ENCODE results near the gene STRN3.

Gene STRN3

GRCh38 chr14:30872602-30873001 is 153.6 kb downstream of the STRN3 start:
- DNase-seq (ENCODE audit: low read depth) = no peak

- DNase-seq (ENCODE audit: low read depth) = no peak
These were observed 156.5 kb downstream of the STRN3 start for GRCh38 chr14:30869551-30870155.

GRCh38 chr14:30868736-30869135 is 157.4 kb downstream of the STRN3 start:
- no peak for DNase-seq (ENCODE audit: low read depth)

- DNase-seq (ENCODE audit: low read depth) = no peak
These were observed 161.2 kb downstream of the STRN3 start for GRCh38 chr14:30864934-30865333.

GRCh38 chr14:30861200-30861599 is 165.0 kb downstream of the STRN3 start:
- no peak for DNase-seq (ENCODE audit: low read depth)

GRCh38 chr14:30855345-30856037 is 170.7 kb downstream of the STRN3 start:
- DNase-seq (ENCODE audit: low read depth) = no peak

GRCh38 chr14:30854492-30854891 is 171.7 kb downstream of the STRN3 start:
- DNase-seq (ENCODE audit: low read depth) = no peak

- no peak for DNase-seq (ENCODE audit: low read depth)
These were observed 172.2 kb downstream of the STRN3 start for GRCh38 chr14:30853946-30854345.

GRCh38 chr14:30849983-30850382 is 176.2 kb downstream of the STRN3 start:
- DNase-seq (ENCODE audit: low read depth) = no peak

- no peak for DNase-seq (ENCODE audit: low read depth)
These were observed 176.8 kb downstream of the STRN3 start for GRCh38 chr14:30849354-30849753.

GRCh38 chr14:30848449-30849240 is 177.5 kb downstream of the STRN3 start:
- DNase-seq (ENCODE audit: low read depth) = no peak
